Activated CD4-positive, alpha-beta T cell treated with anti-CD3 and anti-CD28 coated beads, Interleukin-2, amount 50 U/mL, for 4 hours (primary cell): Measurements from ENCODE around the gene MAP2K5.

Source experiments
- DNase-seq, 2 experiments: peaks; one replicate each; pipeline ENCODE4 v3.0.0-alpha.2; 2020

Gene MAP2K5

DNA sequence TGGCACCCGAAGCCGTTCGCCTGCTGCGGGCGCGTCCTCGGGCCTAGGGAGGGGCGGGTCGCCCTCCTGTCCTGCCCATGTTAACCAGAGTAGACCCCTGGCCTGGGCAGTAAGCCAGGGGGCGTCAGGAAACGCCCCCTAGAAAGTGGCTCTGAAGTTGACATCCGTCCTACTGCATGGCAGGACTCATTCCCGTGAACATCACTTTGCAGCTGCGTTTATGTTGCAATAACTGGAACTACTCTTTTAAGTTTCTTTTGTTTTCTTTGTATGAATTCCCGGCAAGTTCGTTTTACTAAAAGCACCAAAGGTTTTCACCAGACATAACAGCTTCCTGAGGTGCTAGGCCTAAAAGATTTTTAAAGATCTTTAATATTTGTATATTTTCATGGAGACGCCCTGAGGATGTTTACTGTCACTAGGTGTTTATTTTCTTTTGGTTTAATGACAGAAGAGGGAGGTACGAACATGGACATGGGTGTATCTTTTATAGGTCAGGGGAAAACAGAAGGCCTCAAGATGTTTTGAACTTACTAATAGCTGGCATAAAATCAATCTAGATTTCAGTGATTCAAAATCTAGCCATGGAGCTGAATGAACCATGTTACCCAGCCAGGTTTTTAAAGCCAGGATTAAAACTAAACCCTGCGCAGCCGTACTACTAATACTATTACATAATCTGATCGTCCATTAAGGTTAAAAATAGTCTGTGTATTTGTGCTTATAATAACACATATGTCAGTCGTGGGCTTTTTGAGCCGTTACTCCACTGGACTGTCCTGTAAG, 20.5 kb upstream of the MAP2K5 start:
- DNase-seq, result no peak

DNA sequence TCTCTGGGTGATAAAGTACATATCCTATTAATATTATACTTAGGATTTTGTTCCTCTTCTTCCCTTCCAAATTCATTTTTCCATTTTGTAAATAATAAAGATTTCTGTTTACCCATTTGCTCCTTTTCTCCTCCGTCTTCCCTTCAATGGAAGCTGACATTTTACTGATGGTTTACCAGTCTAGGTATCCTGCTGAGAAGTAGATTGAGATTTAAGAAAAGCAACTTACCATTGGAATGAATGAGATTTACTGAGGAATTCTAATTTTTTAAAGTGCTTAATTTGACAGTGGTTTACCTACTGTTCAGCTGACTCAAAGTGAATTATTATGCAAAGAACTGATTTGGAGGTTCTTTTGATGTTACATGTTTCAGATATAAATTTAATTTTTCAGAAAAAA, 19.2 kb upstream of the MAP2K5 start:
- DNase-seq, result no peak

DNA sequence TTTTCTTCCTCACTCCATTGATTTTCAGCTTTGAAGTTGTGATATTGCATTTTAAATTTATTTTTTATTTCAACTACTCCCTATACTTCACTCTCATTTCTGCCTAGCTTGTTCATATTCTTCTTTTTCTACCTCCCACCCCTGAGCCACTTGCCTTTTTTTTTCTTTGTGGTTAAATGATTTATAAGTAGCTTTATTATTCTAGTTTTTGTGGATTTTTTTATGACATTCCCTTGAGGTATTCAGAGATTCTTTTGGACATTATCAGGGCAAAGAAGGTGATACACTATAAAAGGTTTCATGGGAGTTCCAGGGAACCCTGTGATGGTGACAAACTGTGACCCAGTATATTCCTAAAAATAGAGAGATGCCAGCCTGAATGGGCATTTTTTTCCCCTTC, 18.3 kb upstream of the MAP2K5 start:
- no peak for DNase-seq

GRCh38 chr15:67528513-67528912, 14.0 kb upstream of the MAP2K5 start:
- DNase-seq, result no peak

- no peak for DNase-seq
Measured at GRCh38 chr15:67531379-67531914, 11.1 kb upstream of the MAP2K5 start.

DNA sequence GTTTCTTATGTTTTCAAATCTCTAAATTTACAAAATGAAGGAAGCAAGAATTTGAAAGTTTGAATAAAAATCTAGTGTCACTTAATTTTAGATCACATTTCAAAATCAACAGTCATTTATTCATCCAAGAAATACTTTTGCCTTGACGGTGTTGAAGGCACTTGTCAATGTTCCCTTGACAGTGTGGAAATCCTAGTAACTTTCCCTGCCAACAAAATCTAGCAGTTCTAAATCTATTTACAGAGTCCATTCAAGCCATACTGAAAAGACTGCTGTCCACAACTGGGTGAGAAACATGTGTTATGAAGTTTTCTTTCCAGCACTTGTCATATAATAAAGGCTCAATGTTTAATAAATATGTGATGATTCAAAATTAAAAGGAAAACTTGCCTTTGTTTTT, 8.6 kb upstream of the MAP2K5 start:
- DNase-seq, result no peak

GRCh38 chr15:67534360-67534759, 8.1 kb upstream of the MAP2K5 start:
- no peak for DNase-seq

- no peak for DNase-seq
Measured at GRCh38 chr15:67537771-67538170, 4.7 kb upstream of the MAP2K5 start.

- no peak for DNase-seq
Measured at GRCh38 chr15:67543348-67543718, 830 bp downstream of the MAP2K5 start.

DNA sequence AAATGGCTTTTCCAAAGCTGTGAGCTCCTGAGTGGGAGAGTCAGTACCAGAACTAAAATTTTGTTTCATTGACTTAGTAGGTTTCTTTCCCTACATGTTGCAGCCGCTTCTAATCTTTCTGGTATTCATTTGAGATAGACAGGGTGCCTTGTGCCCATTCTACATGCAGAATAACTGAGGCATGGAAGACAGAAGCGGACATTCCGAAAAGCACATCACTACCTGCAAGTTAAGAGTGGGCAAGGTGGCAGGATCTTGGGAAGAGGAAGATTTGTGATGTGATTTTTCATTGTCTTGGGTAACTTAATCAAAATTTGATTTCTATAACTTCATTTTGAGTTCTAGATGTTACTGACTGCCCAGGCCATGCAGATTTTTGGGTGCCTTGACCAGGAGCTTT, 2.0 kb downstream of the MAP2K5 start:
- DNase-seq, result no peak

- DNase-seq, result no peak
Measured at GRCh38 chr15:67545864-67546263, 3.4 kb downstream of the MAP2K5 start.

DNA sequence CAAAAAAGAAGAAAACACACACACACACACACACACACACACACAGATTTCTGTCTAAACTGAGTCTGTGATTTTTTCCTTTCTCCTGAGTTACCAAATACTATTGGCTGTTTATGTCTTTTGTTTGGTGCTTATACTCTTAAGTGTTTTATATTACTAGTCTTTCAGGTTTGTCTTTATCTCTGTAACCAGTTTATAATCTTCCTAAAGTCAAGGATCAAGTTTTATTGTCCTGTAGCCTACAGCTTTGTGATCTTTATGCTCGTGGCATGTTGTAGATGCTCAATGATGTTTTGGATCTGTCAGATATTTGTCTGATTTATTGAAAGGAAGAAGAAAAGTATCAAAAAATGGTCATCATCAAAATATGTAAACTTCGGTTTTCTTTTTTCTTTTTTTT, 4.6 kb downstream of the MAP2K5 start:
- DNase-seq, result no peak

GRCh38 chr15:67547836-67548235, 5.3 kb downstream of the MAP2K5 start:
- no peak for DNase-seq

- DNase-seq, result no peak
Measured at GRCh38 chr15:67548236-67548852, 5.8 kb downstream of the MAP2K5 start.

- DNase-seq, result no peak
Measured at GRCh38 chr15:67548862-67549651, 6.6 kb downstream of the MAP2K5 start.

DNA sequence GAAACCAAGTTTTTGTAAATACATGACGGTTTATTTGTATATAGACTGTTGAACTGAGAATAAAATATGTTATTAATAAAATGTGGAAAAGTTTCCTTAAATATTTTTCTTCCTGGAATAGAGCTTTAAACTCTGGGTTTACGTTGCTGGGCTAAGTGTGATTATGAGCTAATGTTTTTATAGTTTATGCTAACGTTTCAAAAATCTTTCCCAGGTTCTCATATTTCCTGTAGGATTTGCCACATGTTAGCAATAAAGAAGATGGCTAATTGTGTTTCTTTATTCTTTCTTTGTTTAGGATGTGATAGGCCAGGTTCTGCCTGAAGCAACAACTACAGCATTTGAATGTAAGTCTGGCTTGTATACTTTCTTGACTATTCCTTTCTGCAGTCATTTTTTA, 7.2 kb downstream of the MAP2K5 start:
- no peak for DNase-seq

DNA sequence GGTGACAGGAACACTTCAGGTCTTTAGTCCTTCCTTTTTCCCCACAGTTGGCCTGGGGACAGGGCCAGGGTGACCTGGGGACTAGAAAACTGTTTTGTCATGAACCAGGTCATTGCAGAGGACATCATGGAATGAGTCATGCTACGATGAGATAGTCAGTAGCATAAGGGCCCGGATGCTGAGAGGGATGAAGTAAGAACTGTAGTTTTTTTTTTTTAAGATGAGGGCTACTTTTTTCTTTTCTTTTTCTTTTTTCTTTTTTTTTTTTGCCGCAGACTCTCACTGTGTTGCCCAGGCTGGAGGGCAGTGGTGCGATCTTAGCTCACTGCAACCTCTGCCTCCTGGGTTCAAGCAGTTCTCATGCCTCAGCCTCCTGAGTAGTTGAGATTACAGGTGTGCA, 8.0 kb downstream of the MAP2K5 start:
- DNase-seq, result no peak

GRCh38 chr15:67551207-67551743, 8.8 kb downstream of the MAP2K5 start:
- DNase-seq, result no peak

GRCh38 chr15:67554580-67554979, 12.1 kb downstream of the MAP2K5 start:
- DNase-seq, result no peak

GRCh38 chr15:67556976-67557570, 14.6 kb downstream of the MAP2K5 start:
- no peak for DNase-seq

- no peak for DNase-seq
Measured at GRCh38 chr15:67558502-67558901, 16.0 kb downstream of the MAP2K5 start.

DNA sequence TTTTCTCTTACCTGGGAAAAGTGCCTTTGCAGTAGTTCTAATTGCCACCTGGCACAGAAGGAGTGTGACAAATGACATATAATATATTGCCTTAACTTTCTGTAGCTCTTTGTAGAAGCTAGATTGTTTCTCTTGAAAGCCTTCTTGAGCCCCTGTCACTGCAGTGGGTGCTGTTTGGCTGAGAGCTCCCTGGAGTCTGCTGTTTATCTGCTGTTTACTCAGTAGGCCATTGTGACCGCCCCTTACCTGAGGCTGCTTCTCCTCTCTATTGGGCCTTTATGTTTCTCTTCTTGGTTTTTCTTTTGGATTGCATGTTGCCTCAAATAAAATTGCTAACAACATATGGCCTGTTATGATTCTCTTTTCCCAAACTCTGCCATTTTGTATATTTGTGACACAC, 16.7 kb downstream of the MAP2K5 start:
- no peak for DNase-seq

- DNase-seq, result no peak
Measured at GRCh38 chr15:67559576-67559975, 17.1 kb downstream of the MAP2K5 start.
